ENCODE data around the gene SLC6A9.

SLC6A9 gene

DNA sequence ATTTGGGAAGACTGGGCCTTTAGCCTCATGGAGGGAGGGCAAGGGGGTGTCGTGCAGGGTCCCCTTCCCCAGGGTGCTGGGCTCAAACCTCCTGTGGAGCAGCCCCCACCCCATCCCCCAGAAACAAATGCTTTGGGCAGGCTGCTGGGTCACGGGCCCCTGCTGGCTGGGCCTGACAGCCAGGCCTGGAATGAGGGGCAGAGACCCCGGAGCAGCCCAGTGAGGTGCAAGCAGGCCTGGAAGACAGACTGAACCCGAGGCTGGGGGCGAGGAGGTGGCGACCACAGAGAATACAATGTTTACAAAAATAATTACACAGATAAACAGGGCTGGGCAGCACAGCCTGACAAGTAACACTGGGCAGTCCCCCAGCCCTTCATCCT, 34.5 kb downstream of the SLC6A9 start:
- DNase-seq, result no peak
- no peaks in the 10 kb centered on the region for H3K9me3 Mint-ChIP-seq
- no peak overlapping the region for H3K27ac Mint-ChIP-seq
- peaks cover 45% of the 10 kb centered on the region for H3K4me1 Mint-ChIP-seq
- H3K27me3 Mint-ChIP-seq (ENCODE audit: low read depth, poor library complexity), result peaks cover 6% of the 10 kb centered on the region
- no peak overlapping the region for H3K4me3 Mint-ChIP-seq
- peaks cover 6% of the 10 kb centered on the region for H3K36me3 Mint-ChIP-seq (ENCODE audit: low read depth)
- no peak for TF ChIP-seq CTCF (IDR thresholded peaks at IDR 0.05)

GRCh38 chr1:43995984-43996732, 35.1 kb downstream of the SLC6A9 start:
- H3K4me1 Mint-ChIP-seq, result peaks cover 45% of the 10 kb centered on the region
- peaks cover 2% of the 10 kb centered on the region for H3K36me3 Mint-ChIP-seq (ENCODE audit: low read depth)
- H3K9me3 Mint-ChIP-seq, result no peaks in the 10 kb centered on the region
- peak overlapping the region; percentile 38 for H3K4me3 Mint-ChIP-seq
- H3K27ac Mint-ChIP-seq, result peak overlapping the region; percentile 84
- DNase-seq, result no peak
- TF ChIP-seq CTCF (IDR thresholded peaks at IDR 0.05), result no peak
- H3K27me3 Mint-ChIP-seq (ENCODE audit: low read depth, poor library complexity), result peaks cover 6% of the 10 kb centered on the region

DNA sequence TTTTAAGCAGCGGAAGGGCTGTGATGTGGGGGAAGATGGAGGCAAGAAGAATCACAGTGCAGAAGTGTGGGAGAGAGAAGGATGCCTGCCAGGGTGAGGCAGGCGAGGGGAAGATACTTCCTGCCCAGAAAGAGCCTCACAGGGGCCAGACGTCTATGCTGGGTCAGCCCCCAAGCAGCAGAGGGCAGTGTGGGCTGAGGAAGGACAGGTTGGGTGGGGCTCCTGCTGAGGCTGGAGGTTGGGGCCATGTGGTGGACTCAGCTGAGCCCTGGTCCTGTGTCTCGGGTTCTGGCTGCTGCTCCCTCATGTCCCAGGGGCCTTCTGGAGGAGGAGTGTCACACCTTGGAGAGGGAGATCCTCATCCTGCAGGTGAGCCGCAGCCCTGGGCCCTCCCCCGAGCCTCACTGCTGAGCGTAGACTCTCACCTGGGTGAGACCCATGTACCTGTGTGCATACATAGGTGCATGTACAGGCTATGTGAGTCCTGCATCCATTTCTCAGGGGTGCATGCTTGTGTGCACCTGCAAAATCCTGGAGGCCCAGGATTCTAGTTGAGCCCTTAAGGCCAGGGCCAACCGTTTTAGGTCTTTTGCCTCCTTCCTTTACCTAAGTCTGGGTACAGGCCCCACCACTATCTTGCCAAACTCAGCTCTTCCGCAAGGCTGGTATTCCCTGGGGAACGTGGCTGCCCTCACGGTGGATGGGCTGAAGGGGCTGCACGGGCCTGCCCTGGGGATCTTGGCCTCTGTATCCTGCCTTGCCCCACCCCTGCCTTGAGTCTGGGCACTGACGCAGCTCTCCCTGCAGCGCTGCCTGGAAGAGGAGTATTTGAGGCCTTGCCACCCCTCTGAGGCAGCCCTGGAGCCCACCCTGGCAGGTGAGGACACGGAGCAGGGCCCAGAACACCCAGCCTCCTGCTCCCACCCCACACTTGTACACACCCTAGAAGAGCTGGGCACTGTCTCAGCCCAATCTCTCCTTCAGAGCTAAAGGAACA, 36.2 kb downstream of the SLC6A9 start:
- H3K4me3 Mint-ChIP-seq, result no peak overlapping the region
- H3K4me1 Mint-ChIP-seq, result peaks cover 45% of the 10 kb centered on the region
- peak; percentile 14 for TF ChIP-seq CTCF (IDR thresholded peaks at IDR 0.05)
- H3K9me3 Mint-ChIP-seq, result no peaks in the 10 kb centered on the region
- DNase-seq, result no peak
- no peaks in the 10 kb centered on the region for H3K36me3 Mint-ChIP-seq (ENCODE audit: low read depth)
- H3K27ac Mint-ChIP-seq, result peak overlapping the region; percentile 68
- peaks cover 6% of the 10 kb centered on the region for H3K27me3 Mint-ChIP-seq (ENCODE audit: low read depth, poor library complexity)

GRCh38 chr1:43994071-43994470, 37.2 kb downstream of the SLC6A9 start:
- Mint-ChIP-seq H3K27me3 (ENCODE audit: low read depth, poor library complexity) (peaks cover 10% of the 10 kb centered on the region), H3K36me3 (ENCODE audit: low read depth) (no peaks in the 10 kb centered on the region), H3K4me3 (no peak overlapping the region), H3K27ac (no peak overlapping the region), H3K4me1 (peaks cover 45% of the 10 kb centered on the region), H3K9me3 (no peaks in the 10 kb centered on the region)
- no peak for TF ChIP-seq CTCF (IDR thresholded peaks at IDR 0.05)
- no peak for DNase-seq

- TF ChIP-seq CTCF (IDR thresholded peaks at IDR 0.05), result no peak
- H3K9me3 Mint-ChIP-seq, result no peaks in the 10 kb centered on the region
- no peak for DNase-seq
- no peak overlapping the region for H3K4me3 Mint-ChIP-seq
- peaks cover 10% of the 10 kb centered on the region for H3K27me3 Mint-ChIP-seq (ENCODE audit: low read depth, poor library complexity)
- H3K4me1 Mint-ChIP-seq, result peaks cover 41% of the 10 kb centered on the region
- H3K36me3 Mint-ChIP-seq (ENCODE audit: low read depth), result no peaks in the 10 kb centered on the region
- no peak overlapping the region for H3K27ac Mint-ChIP-seq
These were observed 37.9 kb downstream of the SLC6A9 start for GRCh38 chr1:43993206-43993914.
